ENCODE results near the gene IRX2.

- TF ChIP-seq, protein P1, sequence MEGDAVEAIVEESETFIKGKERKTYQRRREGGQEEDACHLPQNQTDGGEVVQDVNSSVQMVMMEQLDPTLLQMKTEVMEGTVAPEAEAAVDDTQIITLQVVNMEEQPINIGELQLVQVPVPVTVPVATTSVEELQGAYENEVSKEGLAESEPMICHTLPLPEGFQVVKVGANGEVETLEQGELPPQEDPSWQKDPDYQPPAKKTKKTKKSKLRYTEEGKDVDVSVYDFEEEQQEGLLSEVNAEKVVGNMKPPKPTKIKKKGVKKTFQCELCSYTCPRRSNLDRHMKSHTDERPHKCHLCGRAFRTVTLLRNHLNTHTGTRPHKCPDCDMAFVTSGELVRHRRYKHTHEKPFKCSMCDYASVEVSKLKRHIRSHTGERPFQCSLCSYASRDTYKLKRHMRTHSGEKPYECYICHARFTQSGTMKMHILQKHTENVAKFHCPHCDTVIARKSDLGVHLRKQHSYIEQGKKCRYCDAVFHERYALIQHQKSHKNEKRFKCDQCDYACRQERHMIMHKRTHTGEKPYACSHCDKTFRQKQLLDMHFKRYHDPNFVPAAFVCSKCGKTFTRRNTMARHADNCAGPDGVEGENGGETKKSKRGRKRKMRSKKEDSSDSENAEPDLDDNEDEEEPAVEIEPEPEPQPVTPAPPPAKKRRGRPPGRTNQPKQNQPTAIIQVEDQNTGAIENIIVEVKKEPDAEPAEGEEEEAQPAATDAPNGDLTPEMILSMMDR (IDR thresholded peaks at IDR 0.05) = no peak
- no peak for TF ChIP-seq POLR2A (IDR thresholded peaks at IDR 0.05)
Measured at GRCh38 chr5:2735996-2736395, 15.5 kb downstream of the IRX2 start.

Data from body of pancreas (tissue), 4 donors.